HEK293T (cell line): ENCODE data around the gene UTF1.

Experiments
- ARNT ChIP-seq: fragments of 450-650 bp; IDR thresholded peaks from 2 replicates; pipeline ENCODE4 v1.6.1; 2017; ENCODE audit warnings: mild to moderate bottlenecking
- BHLHE40 ChIP-seq: fragments of 450-650 bp; IDR thresholded peaks from 2 replicates; pipeline ENCODE4 v1.6.1; 2016; ENCODE audit warnings: mild to moderate bottlenecking, moderate library complexity, borderline replicate concordance
- ELF4 ChIP-seq: fragments of 450-650 bp; IDR thresholded peaks from 2 replicates; pipeline ENCODE4 v1.6.1; 2017; ENCODE audit warnings: antibody characterized with exemption
- FOXK2 ChIP-seq: fragments of 450-650 bp; IDR thresholded peaks from 2 replicates; pipeline ENCODE4 v1.6.1; 2016; ENCODE audit warnings: mild to moderate bottlenecking
- FOXM1 ChIP-seq: fragments of 450-650 bp; IDR thresholded peaks from 2 replicates; pipeline ENCODE4 v1.6.1; 2017; ENCODE audit warnings: mild to moderate bottlenecking, borderline replicate concordance
- L3MBTL2 ChIP-seq: fragments of 450-650 bp; conservative IDR thresholded peaks from 2 replicates; pipeline ENCODE4 v1.6.1; 2016; ENCODE audit warnings: mild to moderate bottlenecking
- LEF1 ChIP-seq: fragments of 450-650 bp; IDR thresholded peaks from 2 replicates; pipeline ENCODE4 v1.6.1; 2017; ENCODE audit warnings: mild to moderate bottlenecking, borderline replicate concordance
- PKNOX1 ChIP-seq: fragments of 450-650 bp; IDR thresholded peaks from 2 replicates; pipeline ENCODE4 v1.6.1; 2016
- SP1 ChIP-seq: fragments of 450-650 bp; IDR thresholded peaks from 2 replicates; pipeline ENCODE4 v1.6.1; 2017
- SUZ12 ChIP-seq: fragments of 450-650 bp; IDR thresholded peaks from 2 replicates; pipeline ENCODE4 v1.6.1; 2016; ENCODE audit warnings: mild to moderate bottlenecking
- TARDBP ChIP-seq: fragments of 450-650 bp; IDR thresholded peaks from 2 replicates; pipeline ENCODE4 v1.6.1; 2016
- ZNF384 ChIP-seq: fragments of 450-650 bp; IDR thresholded peaks from 2 replicates; pipeline ENCODE4 v1.6.1; 2016

DNA sequence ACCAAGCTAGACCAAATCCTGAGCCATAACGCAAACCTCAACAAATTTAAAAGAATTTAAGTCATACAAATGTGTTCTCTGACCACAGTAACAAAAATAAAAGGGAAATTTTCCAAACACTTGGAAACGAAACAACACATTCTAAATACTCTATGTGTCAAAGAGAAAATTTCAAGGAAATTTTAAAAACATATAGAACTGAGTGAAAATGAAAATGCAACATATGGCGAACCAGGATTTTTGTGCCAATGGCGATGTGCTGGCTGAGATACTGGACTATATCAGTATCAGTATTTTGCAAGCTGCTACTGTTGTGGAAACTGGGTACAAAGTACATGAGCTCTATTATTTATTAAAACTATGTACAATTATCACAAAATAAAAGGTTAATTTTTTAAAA is 35.9 kb upstream of the UTF1 start:
- no peak for TF ChIP-seq ELF4
- TF ChIP-seq SP1 = no peak
- no peak for TF ChIP-seq FOXM1
- TF ChIP-seq L3MBTL2 = no peak
- TF ChIP-seq SUZ12 = no peak
- TF ChIP-seq ZNF384 = no peak
- TF ChIP-seq LEF1 = no peak
- TF ChIP-seq TARDBP = no peak
- TF ChIP-seq BHLHE40 = no peak
- TF ChIP-seq ARNT = no peak
- no peak for TF ChIP-seq FOXK2
- TF ChIP-seq PKNOX1 = no peak
